Type B pancreatic cell (in vitro differentiated cells): ENCODE data around the gene NPEPL1. TPM values are rescaled to one million over a fixed set of nuclear protein-coding genes. Genes with fewer than 3 reads are reported as not detected.

Experiments
- DNase-seq: peaks from one replicate; pipeline ENCODE4 v3.0.0; 2021; ENCODE audit warnings: mixed read lengths; ENCODE audit not compliant: unreplicated experiment; ENCODE audit errors: extremely low spot score
- H3K27ac Mint-ChIP-seq: 2 replicates; pipeline ENCODE4 v1.8.0; 2021; ENCODE audit warnings: mild to moderate bottlenecking, mixed read lengths
- H3K27me3 Mint-ChIP-seq: 2 replicates; pipeline ENCODE4 v1.8.0; 2021; ENCODE audit warnings: mixed read lengths
- H3K36me3 Mint-ChIP-seq: 2 replicates; pipeline ENCODE4 v1.8.0; 2021; ENCODE audit warnings: mixed read lengths
- H3K4me1 Mint-ChIP-seq: one replicate; pipeline ENCODE4 v1.8.0; 2021; ENCODE audit warnings: mixed read lengths; ENCODE audit not compliant: unreplicated experiment
- H3K4me3 Mint-ChIP-seq: 2 replicates; pipeline ENCODE4 v1.8.0; 2021; ENCODE audit warnings: mild to moderate bottlenecking, mixed read lengths
- H3K9me3 Mint-ChIP-seq: 2 replicates; pipeline ENCODE4 v1.8.0; 2021; ENCODE audit warnings: mixed read lengths
- CTCF ChIP-seq: fragments of 200-600 bp; sonication (generic); conservative IDR thresholded peaks from 2 replicates; pipeline ENCODE4 v1.5.0; 2021; ENCODE audit warnings: antibody characterized with exemption, mild to moderate bottlenecking
- total RNA-seq: library from RNA; stranded (reverse); gene quantifications from 2 replicates; pipeline ENCODE4 v1.2.1, GENCODE V29; 2021; ENCODE audit warnings: low replicate concordance

NPEPL1 gene
- total RNA-seq, 1 donor from 2014 or later = 25.0 TPM

GRCh38 chr20:58666702-58667101 is 25.9 kb upstream of the NPEPL1 start:
- H3K9me3 Mint-ChIP-seq = no peaks in the 10 kb centered on the region
- DNase-seq = no peak
- H3K4me1 Mint-ChIP-seq = peaks cover 15% of the 10 kb centered on the region
- no peak for TF ChIP-seq CTCF
- peaks cover 25% of the 10 kb centered on the region for H3K36me3 Mint-ChIP-seq
- H3K27me3 Mint-ChIP-seq = no peaks in the 10 kb centered on the region
- H3K27ac Mint-ChIP-seq = no peak overlapping the region
- H3K4me3 Mint-ChIP-seq = no peak overlapping the region

- no peaks in the 10 kb centered on the region for H3K9me3 Mint-ChIP-seq
- no peak overlapping the region for H3K27ac Mint-ChIP-seq
- no peak for TF ChIP-seq CTCF
- H3K27me3 Mint-ChIP-seq = no peaks in the 10 kb centered on the region
- H3K4me1 Mint-ChIP-seq = peaks cover 11% of the 10 kb centered on the region
- DNase-seq = no peak
- peaks cover 29% of the 10 kb centered on the region for H3K36me3 Mint-ChIP-seq
- H3K4me3 Mint-ChIP-seq = no peak overlapping the region
Observed at GRCh38 chr20:58667975-58668374, 24.6 kb upstream of the NPEPL1 start.

- H3K27me3 Mint-ChIP-seq = no peaks in the 10 kb centered on the region
- no peak for DNase-seq
- no peak overlapping the region for H3K4me3 Mint-ChIP-seq
- peaks cover 7% of the 10 kb centered on the region for H3K4me1 Mint-ChIP-seq
- peaks cover 30% of the 10 kb centered on the region for H3K36me3 Mint-ChIP-seq
- H3K27ac Mint-ChIP-seq = no peak overlapping the region
- no peak for TF ChIP-seq CTCF
- no peaks in the 10 kb centered on the region for H3K9me3 Mint-ChIP-seq
Observed at GRCh38 chr20:58668901-58669286, 23.7 kb upstream of the NPEPL1 start.

- Mint-ChIP-seq H3K27ac (no peak overlapping the region), H3K27me3 (no peaks in the 10 kb centered on the region), H3K4me1 (peaks cover 7% of the 10 kb centered on the region), H3K9me3 (no peaks in the 10 kb centered on the region), H3K4me3 (no peak overlapping the region), H3K36me3 (peaks cover 35% of the 10 kb centered on the region)
- TF ChIP-seq CTCF = no peak
- no peak for DNase-seq
Observed at GRCh38 chr20:58669287-58670006, 23.2 kb upstream of the NPEPL1 start.

- TF ChIP-seq CTCF = no peak
- Mint-ChIP-seq H3K4me1 (peaks cover 3% of the 10 kb centered on the region), H3K27me3 (no peaks in the 10 kb centered on the region), H3K36me3 (peaks cover 39% of the 10 kb centered on the region), H3K27ac (no peak overlapping the region), H3K9me3 (no peaks in the 10 kb centered on the region), H3K4me3 (no peak overlapping the region)
- DNase-seq = no peak
Observed at GRCh38 chr20:58670102-58670501, 22.5 kb upstream of the NPEPL1 start.
